Motor neuron (in vitro differentiated cells): Measurements from ENCODE around the gene PTPRCAP. TPM values are rescaled to one million over a fixed set of nuclear protein-coding genes. Genes with fewer than 3 reads are reported as not detected.
"Not testable (repeated sequence)": the region's sequence is repeated elsewhere in the genome, so short reads cannot be mapped to it uniquely, and the experiment has no call there.

Source experiments
- ATAC-seq, 8 experiments: fragments of 200-7000 bp; cut with Tn5 transposase; replicated peaks in 6 of 8; 2 replicates each; pipeline ENCODE4 v1.8.0; 2021; ENCODE audit warnings: mild to moderate bottlenecking in 8 of 8, moderate library complexity in 8 of 8
- H3K27ac ChIP-seq, 2 donors: fragments of 250-450 bp; sonication (Bioruptor Pico); 2 replicates each; pipeline ENCODE4 v1.9.0; 2021; ENCODE audit warnings: antibody characterized with exemption in 2 of 2, mild to moderate bottlenecking in 2 of 2, moderate library complexity in 1 of 2
- H3K4me1 ChIP-seq, 2 donors: fragments of 250-450 bp; sonication (Bioruptor Pico); replicated peaks in 1 of 2; 2 replicates each; pipeline ENCODE4 v1.6.1; 2021; ENCODE audit warnings: antibody characterized with exemption in 2 of 2, mild to moderate bottlenecking in 2 of 2, moderate library complexity in 1 of 2
- H3K4me3 ChIP-seq, 5 donors: fragments of 250-450 bp; sonication (Bioruptor Pico); 2 replicates each; pipeline ENCODE4 v1.9.0; 2021; ENCODE audit warnings: antibody characterized with exemption in 5 of 5, mild to moderate bottlenecking in 5 of 5, moderate library complexity in 4 of 5
- WGBS, 10 experiments: fragments of 450-650 bp; shearing (Covaris generic); methylation state at CpG; one replicate each; pipeline ENCODE4 v1.0.0; 2022; 5-methylcytosine and 5-hydroxymethylcytosine counted together
- in situ Hi-C, 9 experiments: fragments of 400-800 bp; cut with MboI; loops; one replicate each; pipeline ENCODE4 v1.15.0; 2021; ENCODE audit warnings: low sequenced_read_pairs in 9 of 9, low pct_unique_long_range_greater_than_20kb in 2 of 9; ENCODE audit not compliant: unreplicated experiment in 9 of 9
- total RNA-seq, 8 experiments: library from RNA; unstranded; fragments of 300-600 nt; gene quantifications; 2 replicates each; pipeline versions ENCODE4 v1.2.3 to v1.2.4, GENCODE V29; 2022

The PTPRCAP gene
- total RNA-seq, 8 experiments from 2014 or later: 0.17 to 0.22 TPM; not detected in 6

- no peak for ATAC-seq
- H3K27ac ChIP-seq: no peak overlapping the region
- H3K4me3 ChIP-seq: no peak overlapping the region
- in situ Hi-C loops: no loop called here
- peaks cover under 1 to 2% of the 10 kb centered on the region in 2 donors for H3K4me1 ChIP-seq
- WGBS, 10 experiments: 86 to 100% methylated on average over 1 to 6 of the region's 23 CpGs; no CpG with 5 or more reads in 8 of the 10 experiments
Observed at GRCh38 chr11:67434395-67434881, 3.0 kb downstream of the PTPRCAP start.

- H3K27ac ChIP-seq: no peak overlapping the region
- peaks cover 5 to 6% of the 10 kb centered on the region in 2 donors for H3K4me1 ChIP-seq
- peak in 2 of 8 experiments; percentile 5 to 12 for ATAC-seq
- in situ Hi-C loops: no loop called here
- 65 to 100% (median 85%) methylated on average over 2 to 7 of the region's 22 CpGs; no CpG with 5 or more reads in 6 of the 10 experiments for WGBS, 10 experiments
- H3K4me3 ChIP-seq: no peak overlapping the region
Observed at GRCh38 chr11:67433536-67434394, 3.7 kb downstream of the PTPRCAP start.

- peaks cover 5 to 6% of the 10 kb centered on the region in 2 donors for H3K4me1 ChIP-seq
- in situ Hi-C loops: no loop called here
- ATAC-seq: no peak
- 40 to 100% (median 96%) methylated on average over 1 to 9 of the region's 22 CpGs; no CpG with 5 or more reads in 5 of the 10 experiments for WGBS, 10 experiments
- no peak overlapping the region for H3K4me3 ChIP-seq
- no peak overlapping the region for H3K27ac ChIP-seq
Observed at GRCh38 chr11:67432655-67433349, 4.7 kb downstream of the PTPRCAP start.

- 71 to 100% (median 91%) methylated on average over 2 to 14 of the region's 24 CpGs; no CpG with 5 or more reads in 2 of the 10 experiments for WGBS, 10 experiments
Observed at GRCh38 chr11:67431346-67432249, 5.9 kb downstream of the PTPRCAP start.

GRCh38 chr11:67429722-67430121, 7.8 kb downstream of the PTPRCAP start:
- in situ Hi-C loops: no loop called here
- Histone ChIP-seq H3K27ac (no peak overlapping the region), H3K4me1 (peaks cover 9 to 10% of the 10 kb centered on the region in 2 donors), H3K4me3 (peak overlapping the region in 2 of 5 donors; percentile 94 to 99)
- 80 to 100% (median 92%) methylated on average over 1 to 6 of the region's 11 CpGs; no CpG with 5 or more reads in 1 of the 10 experiments for WGBS, 10 experiments
- no peak for ATAC-seq

More at GRCh38 chr11:67431346-67432249, 5.9 kb downstream of the PTPRCAP start:
- H3K4me1 ChIP-seq: peaks cover 9 to 10% of the 10 kb centered on the region in 2 donors
- ATAC-seq: no peak
- in situ Hi-C loops: no loop called here
- H3K4me3 ChIP-seq: no peak overlapping the region
- H3K27ac ChIP-seq: no peak overlapping the region

- H3K4me3 ChIP-seq: peak overlapping the region; percentile 70 to 99 (median 88)
- peaks cover 9 to 10% of the 10 kb centered on the region in 2 donors for H3K4me1 ChIP-seq
- 28 to 87% (median 63%) methylated on average over 1 to 7 of the region's 12 CpGs; no CpG with 5 or more reads in 2 of the 10 experiments for WGBS, 10 experiments
- peak in 2 of 8 experiments; percentile 4 to 12 for ATAC-seq
- in situ Hi-C loops: no loop called here
- H3K27ac ChIP-seq: peak overlapping the region; percentile 85 to 89
Observed at GRCh38 chr11:67429038-67429668, 8.3 kb downstream of the PTPRCAP start.

- Histone ChIP-seq H3K4me1 (peaks cover 9 to 10% of the 10 kb centered on the region in 2 donors), H3K27ac (peak within 1 kb of the TSS; percentile 85 to 89), H3K4me3 (peak within 1 kb of the TSS; percentile 70 to 99 (median 88))
- WGBS, 10 experiments: 0 to 5% (median 0%) methylated on average over 3 to 18 of the region's 68 CpGs; no CpG with 5 or more reads in 3 of the 10 experiments
- peak; percentile 91 to 97 (median 92) for ATAC-seq
- in situ Hi-C loops: no loop called here
Observed at GRCh38 chr11:67428052-67429001, 9.2 kb downstream of the PTPRCAP start, which contains the start of gene RPS6KB2. TSS of gene RPS6KB2 (plus strand) at chr11:67428494. CDS start at chr11:67428546, 52 bp downstream.

GRCh38 chr11:67427364-67427859, 10.1 kb downstream of the PTPRCAP start:
- in situ Hi-C loops, H3K4me1 ChIP-seq, H3K27ac ChIP-seq, ATAC-seq: not testable (repeated sequence)
- WGBS, 10 experiments: 25 to 100% (median 74%) methylated on average over 1 to 5 of the region's 19 CpGs; no CpG with 5 or more reads in 6 of the 10 experiments
- H3K4me3 ChIP-seq: peak overlapping the region; percentile 70 to 99 (median 88)

GRCh38 chr11:67423891-67424613, 13.4 kb downstream of the PTPRCAP start:
- in situ Hi-C loops: no loop called here
- Histone ChIP-seq H3K4me3 (no peak overlapping the region), H3K27ac (no peak overlapping the region), H3K4me1 (peaks cover 9 to 10% of the 10 kb centered on the region in 2 donors)
- 30 to 94% (median 80%) methylated on average over 2 to 6 of the region's 34 CpGs; no CpG with 5 or more reads in 7 of the 10 experiments for WGBS, 10 experiments
- ATAC-seq: no peak

GRCh38 chr11:67423466-67423865, 14.0 kb downstream of the PTPRCAP start:
- no peak for ATAC-seq
- 90% methylated on average over 3 of the region's 13 CpGs; no CpG with 5 or more reads in 9 of the 10 experiments for WGBS, 10 experiments

More at GRCh38 chr11:67423466-67423865, 14.0 kb downstream of the PTPRCAP start:
- peaks cover 8 to 10% of the 10 kb centered on the region in 2 donors for H3K4me1 ChIP-seq
- no peak overlapping the region for H3K4me3 ChIP-seq
- H3K27ac ChIP-seq: no peak overlapping the region
- in situ Hi-C loops: no loop called here
